HEK293T (cell line): ENCODE measurements around the gene IL22RA2.

Experiments
- ARNT ChIP-seq: fragments of 450-650 bp; IDR thresholded peaks from 2 replicates; pipeline ENCODE4 v1.6.1; 2017; ENCODE audit warnings: mild to moderate bottlenecking
- BHLHE40 ChIP-seq: fragments of 450-650 bp; IDR thresholded peaks from 2 replicates; pipeline ENCODE4 v1.6.1; 2016; ENCODE audit warnings: mild to moderate bottlenecking, moderate library complexity, borderline replicate concordance
- ELF4 ChIP-seq: fragments of 450-650 bp; IDR thresholded peaks from 2 replicates; pipeline ENCODE4 v1.6.1; 2017; ENCODE audit warnings: antibody characterized with exemption
- SP1 ChIP-seq: fragments of 450-650 bp; IDR thresholded peaks from 2 replicates; pipeline ENCODE4 v1.6.1; 2017
- SUZ12 ChIP-seq: fragments of 450-650 bp; IDR thresholded peaks from 2 replicates; pipeline ENCODE4 v1.6.1; 2016; ENCODE audit warnings: mild to moderate bottlenecking
- TARDBP ChIP-seq: fragments of 450-650 bp; IDR thresholded peaks from 2 replicates; pipeline ENCODE4 v1.6.1; 2016
- ZNF384 ChIP-seq: fragments of 450-650 bp; IDR thresholded peaks from 2 replicates; pipeline ENCODE4 v1.6.1; 2016

DNA sequence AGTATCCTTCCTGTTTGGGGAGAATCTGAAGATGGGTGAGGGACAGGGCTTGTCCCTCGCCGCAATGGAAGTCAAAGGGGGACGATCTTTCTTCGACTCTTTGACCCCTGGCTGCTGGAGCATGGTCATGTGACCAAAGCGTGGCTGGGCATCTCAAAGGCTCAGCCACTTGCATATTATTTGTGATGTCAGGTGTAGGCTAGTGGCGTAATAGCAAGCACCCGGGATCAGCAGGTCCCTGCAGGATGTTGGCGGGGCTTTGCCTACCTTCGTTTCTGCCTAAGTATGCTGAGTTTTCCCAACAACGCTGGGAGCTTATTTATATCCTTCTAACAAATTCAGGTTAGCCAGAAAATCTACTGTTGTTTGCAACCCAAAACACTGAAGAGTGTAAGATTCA, 78.4 kb downstream of the IL22RA2 start:
- TF ChIP-seq ELF4 (no peak), BHLHE40 (no peak), TARDBP (no peak), ZNF384 (no peak), SP1 (no peak), SUZ12 (no peak), ARNT (no peak)
